Neural cell (in vitro differentiated cells): ENCODE data around the gene LPXN. TPM values are rescaled to one million over a fixed set of nuclear protein-coding genes. Genes with fewer than 3 reads are reported as not detected.
"Not testable (repeated sequence)": the region's sequence is repeated elsewhere in the genome, so short reads cannot be mapped to it uniquely, and the experiment has no call there.

Source experiments
- H2AFZ ChIP-seq: fragments of 200-600, 300-800 bp; sonication (generic), shearing (Covaris generic); 2 replicates; pipeline ENCODE4 v1.6.0; 2014; ENCODE audit warnings: low read depth, mild to moderate bottlenecking, antibody characterized with exemption, low read length, moderate library complexity
- H3F3A ChIP-seq: fragments of 200-600 bp; shearing (Covaris generic); 2 replicates; pipeline ENCODE4 v1.6.1; 2016; ENCODE audit warnings: mild to moderate bottlenecking, moderate library complexity, mixed read lengths, antibody characterized with exemption, low read length; ENCODE audit not compliant: insufficient read depth, poor library complexity, severe bottlenecking
- H3K27ac ChIP-seq: fragments of 200-600, 300-800 bp; sonication (generic), shearing (Covaris generic); 2 replicates; pipeline ENCODE4 v1.5.1; 2014; ENCODE audit warnings: mild to moderate bottlenecking, low read length, moderate library complexity
- H3K27me3 ChIP-seq: fragments of 300-800, 200-600 bp; sonication (generic), shearing (Covaris generic); 2 replicates; pipeline ENCODE4 v1.6.0; 2014; ENCODE audit warnings: mild to moderate bottlenecking, low read depth, low read length, moderate library complexity; ENCODE audit not compliant: insufficient read depth
- H3K36me3 ChIP-seq: fragments of 300-800, 200-600 bp; sonication (generic), shearing (Covaris generic); 2 replicates; pipeline ENCODE4 v1.5.1; 2014; ENCODE audit warnings: mild to moderate bottlenecking, antibody characterized with exemption, low read length, moderate library complexity; ENCODE audit not compliant: insufficient read depth
- H3K4me2 ChIP-seq: fragments of 300-800, 200-600 bp; sonication (generic), shearing (Covaris generic); 2 replicates; pipeline ENCODE4 v1.6.0; 2014; ENCODE audit warnings: mild to moderate bottlenecking, low read length
- H3K4me3 ChIP-seq: fragments of 300-800, 200-600 bp; sonication (generic), shearing (Covaris generic); 2 replicates; pipeline ENCODE4 v1.5.1; 2014; ENCODE audit warnings: mild to moderate bottlenecking, low read length, moderate library complexity
- H3K79me2 ChIP-seq: fragments of 200-600 bp; shearing (Covaris generic); replicated peaks from 2 replicates; pipeline ENCODE4 v1.6.0; 2014; ENCODE audit warnings: mild to moderate bottlenecking, low read length, moderate library complexity; ENCODE audit not compliant: insufficient read depth
- H3K9ac ChIP-seq: fragments of 300-800, 200-600 bp; sonication (generic), shearing (Covaris generic); 2 replicates; pipeline ENCODE4 v1.6.1; 2016; ENCODE audit warnings: mild to moderate bottlenecking, low read length, mixed read lengths
- H3K9me2 ChIP-seq: fragments of 200-600 bp; shearing (Covaris generic); 2 replicates; pipeline ENCODE4 v1.6.1; 2016; ENCODE audit warnings: mild to moderate bottlenecking, low read length, mixed read lengths; ENCODE audit not compliant: insufficient read depth
- H3K9me3 ChIP-seq: fragments of 200-600, 300-800 bp; sonication (generic), shearing (Covaris generic); 2 replicates; pipeline ENCODE4 v1.6.1; 2016; ENCODE audit warnings: mild to moderate bottlenecking, mixed run types, low read length, moderate library complexity, mixed read lengths
- H4K20me1 ChIP-seq: fragments of 200-600 bp; shearing (Covaris generic); 2 replicates; pipeline ENCODE4 v1.6.1; 2016; ENCODE audit warnings: mild to moderate bottlenecking, mixed run types; ENCODE audit not compliant: insufficient read depth
- CTCF ChIP-seq: fragments of 450-650 bp; IDR thresholded peaks from 2 replicates; pipeline ENCODE4 v1.5.1; 2014; ENCODE audit warnings: antibody characterized with exemption, mild to moderate bottlenecking, moderate library complexity; ENCODE audit not compliant: poor library complexity, severe bottlenecking
- EP300 ChIP-seq: fragments of 450-650 bp; conservative IDR thresholded peaks from 2 replicates; pipeline ENCODE4 v1.6.1; 2014; ENCODE audit warnings: antibody characterized with exemption, mild to moderate bottlenecking, moderate library complexity; ENCODE audit not compliant: poor library complexity, severe bottlenecking
- EZH2 ChIP-seq: fragments of 200-600, 300-800 bp; shearing (Covaris generic), sonication (generic); IDR thresholded peaks from 2 replicates; pipeline ENCODE4 v1.6.1; 2014; ENCODE audit warnings: antibody characterized with exemption, low read length, borderline replicate concordance, mild to moderate bottlenecking; ENCODE audit not compliant: insufficient read depth, poor library complexity, severe bottlenecking
- MXI1 ChIP-seq: fragments of 450-650 bp; conservative IDR thresholded peaks from 2 replicates; pipeline ENCODE4 v1.6.1; 2014; ENCODE audit warnings: antibody characterized with exemption, mild to moderate bottlenecking; ENCODE audit not compliant: poor library complexity, severe bottlenecking
- POLR2AphosphoS5 ChIP-seq: IDR thresholded peaks from 2 replicates; pipeline ENCODE4 v1.6.1; 2012
- RAD21 ChIP-seq: fragments of 450-650 bp; conservative IDR thresholded peaks from 2 replicates; pipeline ENCODE4 v1.6.1; 2014; ENCODE audit warnings: antibody characterized with exemption, mild to moderate bottlenecking, moderate library complexity
- REST ChIP-seq: IDR thresholded peaks from 2 replicates; pipeline ENCODE4 v1.6.1; 2012; ENCODE audit warnings: borderline replicate concordance
- SMC3 ChIP-seq: fragments of 450-650 bp; conservative IDR thresholded peaks from 2 replicates; pipeline ENCODE4 v1.6.1; 2014; ENCODE audit warnings: antibody characterized with exemption, mild to moderate bottlenecking, moderate library complexity; ENCODE audit not compliant: poor library complexity
- TAF1 ChIP-seq: IDR thresholded peaks from 2 replicates; pipeline ENCODE4 v1.6.1; 2012; ENCODE audit warnings: low read depth
- polyA plus RNA-seq: library from polyadenylated mRNA; depleted of rRNA; stranded (reverse); fragments of >200 nt; gene quantifications from 2 replicates; pipeline ENCODE4 v1.2.3, GENCODE V29; 2014

The LPXN gene
- polyA plus RNA-seq, 1 donor from 2014 or later, result 4.1 TPM

- H3F3A ChIP-seq, result peaks cover 6% of the 10 kb centered on the region
- H3K27me3 ChIP-seq, result no peaks in the 10 kb centered on the region
- no peaks in the 10 kb centered on the region for H3K9me2 ChIP-seq
- no peaks in the 10 kb centered on the region for H3K9me3 ChIP-seq
- H3K27ac ChIP-seq, result no peak overlapping the region
- TF ChIP-seq SMC3 (no peak), TAF1 (no peak), CTCF (no peak), EZH2 (no peak), REST (no peak), EP300 (no peak), RAD21 (no peak), MXI1 (no peak), POLR2AphosphoS5 (no peak)
- no peaks in the 10 kb centered on the region for H3K36me3 ChIP-seq
- no peaks in the 10 kb centered on the region for H4K20me1 ChIP-seq
- no peak overlapping the region for H3K4me2 ChIP-seq
- H2AFZ ChIP-seq, result no peak overlapping the region
- no peak overlapping the region for H3K9ac ChIP-seq
- no peak overlapping the region for H3K4me3 ChIP-seq
- no peaks in the 10 kb centered on the region for H3K79me2 ChIP-seq
Measured at GRCh38 chr11:58573451-58574104, 2.1 kb downstream of the LPXN start.

GRCh38 chr11:58572906-58573305, 2.8 kb downstream of the LPXN start:
- H3K4me3 ChIP-seq, H3K9ac ChIP-seq, H3K27me3 ChIP-seq, H3K36me3 ChIP-seq, H3F3A ChIP-seq, H3K9me2 ChIP-seq, H4K20me1 ChIP-seq, H3K79me2 ChIP-seq, H3K9me3 ChIP-seq, H3K4me2 ChIP-seq, H2AFZ ChIP-seq, H3K27ac ChIP-seq: not testable (repeated sequence)
